ENCODE results near the gene CCNB1IP1.
A peak's percentile ranks its signal among the peaks of the same experiment; 100 is the strongest.
"Not testable (repeated sequence)": the region's sequence is repeated elsewhere in the genome, so short reads cannot be mapped to it uniquely, and the experiment has no call there.

The CCNB1IP1 gene

GRCh38 chr14:20305265-20306078, 27.6 kb downstream of the CCNB1IP1 start, which contains the start of gene TTC5:
TTC5 (minus strand) TSS chr14:20305951; CDS start chr14:20305937, 14 bp downstream.
- no peaks in the 10 kb centered on the region for H3K9me3 ChIP-seq
- peak; percentile 98 for TF ChIP-seq CTCF (IDR thresholded peaks at IDR 0.05; ENCODE audit: low read depth, low read length)
- peaks cover 2% of the 10 kb centered on the region for H3K36me3 ChIP-seq
- DNase-seq, result peak; percentile 79
- peak within 1 kb of the TSS; percentile 81 for H3K4me3 ChIP-seq (ENCODE audit: low read depth, low read length)
- no peaks in the 10 kb centered on the region; the same call in 1 of the 2 replicates for H3K4me1 ChIP-seq
- H3K27me3 ChIP-seq, result no peaks in the 10 kb centered on the region

GRCh38 chr14:20302042-20302755, 30.9 kb downstream of the CCNB1IP1 start:
- Histone ChIP-seq H3K4me1 (no peaks in the 10 kb centered on the region; the same call in 1 of the 2 replicates), H3K27me3 (no peaks in the 10 kb centered on the region), H3K36me3 (peaks cover 19% of the 10 kb centered on the region), H3K9me3 (no peaks in the 10 kb centered on the region), H3K4me3 (ENCODE audit: low read depth, low read length) (no peak overlapping the region)
- DNase-seq, result no peak
- no peak for TF ChIP-seq CTCF (IDR thresholded peaks at IDR 0.05; ENCODE audit: low read depth, low read length)

- Histone ChIP-seq H3K9me3 (no peaks in the 10 kb centered on the region), H3K36me3 (peaks cover 34% of the 10 kb centered on the region), H3K4me1 (no peaks in the 10 kb centered on the region), H3K27me3 (no peaks in the 10 kb centered on the region), H3K4me3 (ENCODE audit: low read depth, low read length) (no peak overlapping the region)
- no peak for DNase-seq
- TF ChIP-seq CTCF (IDR thresholded peaks at IDR 0.05; ENCODE audit: low read depth, low read length), result no peak
Measured at GRCh38 chr14:20295067-20295466, 38.0 kb downstream of the CCNB1IP1 start.

GRCh38 chr14:20294636-20295035, 38.4 kb downstream of the CCNB1IP1 start:
- Histone ChIP-seq H3K4me1 (no peaks in the 10 kb centered on the region), H3K27me3 (no peaks in the 10 kb centered on the region), H3K9me3 (no peaks in the 10 kb centered on the region), H3K36me3 (peaks cover 33% of the 10 kb centered on the region), H3K4me3 (ENCODE audit: low read depth, low read length) (no peak overlapping the region)
- DNase-seq, result no peak
- TF ChIP-seq CTCF (IDR thresholded peaks at IDR 0.05; ENCODE audit: low read depth, low read length), result no peak

GRCh38 chr14:20281998-20282397, 51.1 kb downstream of the CCNB1IP1 start:
- H3K27me3 ChIP-seq; H3K36me3 ChIP-seq; DNase-seq; H3K9me3 ChIP-seq; H3K4me1 ChIP-seq; H3K4me3 ChIP-seq (ENCODE audit: low read depth, low read length): not testable (repeated sequence)

- not testable (repeated sequence) for H3K4me3 ChIP-seq (ENCODE audit: low read depth, low read length); H3K9me3 ChIP-seq; DNase-seq; H3K27me3 ChIP-seq; H3K36me3 ChIP-seq; H3K4me1 ChIP-seq
Measured at GRCh38 chr14:20280265-20280664, 52.8 kb downstream of the CCNB1IP1 start.

- Histone ChIP-seq H3K36me3 (no peaks in the 10 kb centered on the region; the same call in 1 of the 2 replicates), H3K4me3 (ENCODE audit: low read depth, low read length) (no peak overlapping the region), H3K9me3 (no peaks in the 10 kb centered on the region), H3K4me1 (peaks cover 8% of the 10 kb centered on the region), H3K27me3 (no peaks in the 10 kb centered on the region)
- TF ChIP-seq CTCF (IDR thresholded peaks at IDR 0.05; ENCODE audit: low read depth, low read length), result no peak
- DNase-seq, result peak; percentile 50
Measured at GRCh38 chr14:20278414-20278813, 54.7 kb downstream of the CCNB1IP1 start.

All from BE2C (cell line).